Measurements from ENCODE around the gene LPIN3.

GRCh38 chr20:41317546-41318270, 22.9 kb upstream of the LPIN3 start, which contains the start of gene ZHX3:
- TF ChIP-seq CTCF (IDR thresholded peaks at IDR 0.05) (no peak), POLR2A (IDR thresholded peaks at IDR 0.05; ENCODE audit: low read depth) (no peak), POLR2AphosphoS5 (IDR thresholded peaks at IDR 0.05) (peak; percentile 94 to 95)
